ENCODE measurements around the gene PTPRM. TPM values are rescaled to one million over a fixed set of nuclear protein-coding genes. Genes with fewer than 3 reads are reported as not detected.

PTPRM gene
- total RNA-seq, 1 experiment from 2014 or later, result 6.2 TPM

DNA sequence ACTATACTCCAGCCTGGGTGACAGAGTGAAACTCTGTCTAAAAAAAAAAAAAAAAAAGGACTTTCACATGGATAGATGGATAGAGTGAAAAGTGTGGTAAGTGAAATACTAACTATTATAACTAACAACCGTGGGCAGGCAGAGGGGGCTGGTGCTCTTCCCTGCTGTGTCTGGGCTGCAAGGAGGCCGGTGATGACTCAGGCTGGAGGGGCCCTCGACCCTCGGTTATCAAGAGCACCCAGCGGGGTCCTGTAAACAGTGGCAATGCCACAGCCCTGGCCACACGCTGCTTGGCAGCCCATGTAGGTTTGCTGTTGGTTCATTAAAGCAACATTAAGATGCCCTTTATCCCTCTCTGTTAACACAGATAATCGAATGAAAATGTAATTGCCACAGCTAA lies 857.4 kb downstream of the PTPRM start:
- DNase-seq, result no peak
- H3K9ac ChIP-seq (ENCODE audit: extremely low read depth, insufficient read length, low read length), result no peak overlapping the region
- no peak overlapping the region for H2BK12ac ChIP-seq (ENCODE audit: insufficient read length, low read depth, low read length)
- no peak overlapping the region for H3K23ac ChIP-seq (ENCODE audit: insufficient read length, low read depth, low read length)
- H3T11ph ChIP-seq (ENCODE audit: low read length), result no peak overlapping the region
- no peaks in the 10 kb centered on the region for H3K9me3 ChIP-seq (ENCODE audit: control insufficient read depth, low read depth, low read length)
- no peak overlapping the region for H3K4ac ChIP-seq (ENCODE audit: low read depth, low read length)
- H3K27me3 ChIP-seq (ENCODE audit: insufficient read depth, low read length), result no peaks in the 10 kb centered on the region
- no peak overlapping the region for H2BK20ac ChIP-seq (ENCODE audit: low read depth, low read length, poor library complexity, severe bottlenecking)
- no peak overlapping the region for H3K27ac ChIP-seq (ENCODE audit: insufficient read length, low read depth, low read length)
- H4K20me1 ChIP-seq (ENCODE audit: control insufficient read depth, insufficient read depth, insufficient read length), result no peaks in the 10 kb centered on the region
- H2AFZ ChIP-seq (ENCODE audit: low read length), result no peak overlapping the region
- H3K23me2 ChIP-seq (ENCODE audit: insufficient read length, low read depth, low read length, poor library complexity, severe bottlenecking), result no peaks in the 10 kb centered on the region
- H2AK5ac ChIP-seq (ENCODE audit: insufficient read length, low read length), result no peak overlapping the region
- H2BK15ac ChIP-seq (ENCODE audit: low read depth, low read length), result no peak overlapping the region
- TF ChIP-seq, protein P1, sequence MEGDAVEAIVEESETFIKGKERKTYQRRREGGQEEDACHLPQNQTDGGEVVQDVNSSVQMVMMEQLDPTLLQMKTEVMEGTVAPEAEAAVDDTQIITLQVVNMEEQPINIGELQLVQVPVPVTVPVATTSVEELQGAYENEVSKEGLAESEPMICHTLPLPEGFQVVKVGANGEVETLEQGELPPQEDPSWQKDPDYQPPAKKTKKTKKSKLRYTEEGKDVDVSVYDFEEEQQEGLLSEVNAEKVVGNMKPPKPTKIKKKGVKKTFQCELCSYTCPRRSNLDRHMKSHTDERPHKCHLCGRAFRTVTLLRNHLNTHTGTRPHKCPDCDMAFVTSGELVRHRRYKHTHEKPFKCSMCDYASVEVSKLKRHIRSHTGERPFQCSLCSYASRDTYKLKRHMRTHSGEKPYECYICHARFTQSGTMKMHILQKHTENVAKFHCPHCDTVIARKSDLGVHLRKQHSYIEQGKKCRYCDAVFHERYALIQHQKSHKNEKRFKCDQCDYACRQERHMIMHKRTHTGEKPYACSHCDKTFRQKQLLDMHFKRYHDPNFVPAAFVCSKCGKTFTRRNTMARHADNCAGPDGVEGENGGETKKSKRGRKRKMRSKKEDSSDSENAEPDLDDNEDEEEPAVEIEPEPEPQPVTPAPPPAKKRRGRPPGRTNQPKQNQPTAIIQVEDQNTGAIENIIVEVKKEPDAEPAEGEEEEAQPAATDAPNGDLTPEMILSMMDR (conservative IDR thresholded peaks at IDR 0.05), result no peak
- H3K27ac Mint-ChIP-seq, result peak overlapping the region in 1 of 3 experiments; percentile 62; a peak in 1 of 7 replicates
- H3K4me1 ChIP-seq (ENCODE audit: insufficient read depth, low read length), result no peaks in the 10 kb centered on the region; the same call in 1 of the 2 replicates
- peaks cover 11 to 17% of the 10 kb centered on the region in 2 experiments for H3K4me1 Mint-ChIP-seq
- no peaks in the 10 kb centered on the region for H3K79me2 ChIP-seq (ENCODE audit: insufficient read depth, low read length)
- no peak overlapping the region for H3K4me2 ChIP-seq (ENCODE audit: insufficient read depth, insufficient read length, low read length)
- no peak overlapping the region for H4K8ac ChIP-seq (replicated peaks; ENCODE audit: insufficient read length, low read depth, low read length)
- no peak overlapping the region for H2BK120ac ChIP-seq (ENCODE audit: low read depth, low read length, poor library complexity, severe bottlenecking)
- H3K56ac ChIP-seq (ENCODE audit: insufficient read length, low read depth, low read length), result no peak overlapping the region
- no peak overlapping the region for H3K4me3 Mint-ChIP-seq
- H3K18ac ChIP-seq (ENCODE audit: insufficient read length, low read depth, low read length), result no peak overlapping the region
- H3K14ac ChIP-seq (ENCODE audit: insufficient read depth, low read length), result no peak overlapping the region
- no peak overlapping the region for H2BK5ac ChIP-seq (ENCODE audit: insufficient read length, low read length)
- H3K9me3 Mint-ChIP-seq, result no peaks in the 10 kb centered on the region
- H4K5ac ChIP-seq (ENCODE audit: insufficient read length, low read depth, low read length), result no peak overlapping the region
- no peaks in the 10 kb centered on the region for H3K79me1 ChIP-seq (ENCODE audit: insufficient read depth, low read depth, low read length, poor library complexity, severe bottlenecking)
- H4K91ac ChIP-seq (ENCODE audit: insufficient read length, low read depth, low read length), result no peak overlapping the region
- no CpG with 5 or more reads among the region's 7 CpGs for WGBS (ENCODE audit: extremely low coverage, insufficient read length, low lambda C conversion rate)
- H3K27me3 Mint-ChIP-seq (ENCODE audit: low read depth), result no peaks in the 10 kb centered on the region; the same call in 1 of the 2 replicates
- H3K36me3 Mint-ChIP-seq (ENCODE audit: insufficient read depth in 1 of 3, low read depth in 3 of 3), result no peaks in the 10 kb centered on the region; a peak in 1 of 7 replicates
